ENCODE measurements around the gene CDA. TPM values are rescaled to one million over a fixed set of nuclear protein-coding genes. Genes with fewer than 3 reads are reported as not detected.

Gene CDA
- total RNA-seq, 2 donors from 2014 or later: 2.4 to 6.5 TPM

DNA sequence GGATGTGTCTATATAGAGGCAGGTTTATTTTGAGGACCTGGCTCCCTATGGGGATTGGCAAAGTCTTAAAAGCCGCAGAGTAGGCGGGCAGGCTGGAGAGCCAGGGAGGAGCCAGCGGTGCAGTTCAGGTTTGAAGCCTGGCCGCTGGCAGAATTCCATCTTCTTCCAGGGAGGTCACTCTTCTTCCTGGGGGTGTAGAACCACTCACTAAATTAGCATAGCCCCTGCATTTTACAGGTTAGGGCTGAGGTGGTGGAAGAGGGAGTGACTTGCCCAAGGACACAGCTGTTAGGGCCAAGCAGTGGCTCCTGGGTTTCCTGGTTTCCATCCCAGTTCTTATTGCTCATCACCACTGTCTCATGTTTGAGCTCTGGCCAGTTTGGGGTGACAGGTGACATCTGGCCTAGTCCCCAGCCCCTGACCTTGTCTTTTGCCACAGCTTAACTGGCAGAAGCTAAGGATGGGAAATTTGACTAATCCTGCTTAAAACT is 45.7 kb downstream of the CDA start:
- intact Hi-C loops (cut with DNase I): loop anchor here in 1 of 2 donors (5.0 kb wide), 1 partner anchor 57 kb away; no protein-coding TSS in a partner anchor
- DNase-seq (peak; percentile 50), ATAC-seq (peak; percentile 27 to 69)

DNA sequence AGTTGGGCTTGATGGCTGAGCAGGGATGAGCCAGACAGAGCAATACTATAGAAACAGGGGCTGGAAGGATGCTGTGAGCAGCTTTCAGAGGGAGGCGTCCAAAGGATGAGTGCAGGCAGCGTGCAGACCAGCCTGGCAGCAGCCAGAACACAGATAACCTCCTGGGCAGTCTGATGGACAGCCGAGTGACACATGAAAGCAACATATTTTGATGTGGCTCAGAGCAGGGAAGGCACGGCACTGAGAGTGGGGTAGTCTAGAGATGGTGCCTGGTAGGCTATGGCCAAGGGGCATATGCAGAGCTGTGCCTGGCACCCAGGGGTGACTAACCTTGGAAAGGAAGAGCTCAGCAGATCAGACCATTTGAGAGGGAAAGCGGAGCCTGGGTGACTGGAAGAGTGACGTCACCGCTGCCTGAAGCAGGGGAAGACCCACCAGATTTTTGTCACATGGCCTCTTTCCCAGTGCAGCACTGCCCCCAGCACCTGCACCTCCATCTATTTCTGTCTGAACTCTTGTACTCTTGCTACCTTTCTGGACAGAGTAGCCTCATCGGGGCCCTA is 48.0 kb downstream of the CDA start:
- ATAC-seq: no peak
- no peak for DNase-seq
- intact Hi-C loops (cut with DNase I): no loop called here

DNA sequence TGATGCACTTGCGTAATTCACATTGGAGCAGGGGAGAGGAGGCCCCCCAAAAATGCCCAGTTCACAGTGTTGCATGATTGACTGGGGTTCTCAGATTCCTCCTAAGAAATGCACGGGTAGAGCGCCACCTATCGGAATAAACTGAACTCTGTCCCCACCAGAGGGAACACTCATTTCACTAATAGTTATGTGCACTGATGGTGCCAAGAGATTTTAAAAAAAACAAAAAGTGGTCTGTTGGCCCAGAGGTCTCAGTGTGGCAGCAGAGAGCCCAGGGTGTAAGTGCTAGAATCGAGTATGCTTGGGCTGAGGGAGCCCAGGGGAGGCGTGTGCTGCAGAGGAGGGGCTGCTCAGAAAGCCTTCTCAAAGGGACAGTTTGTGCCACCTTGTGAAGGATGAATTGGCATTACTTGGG is 51.3 kb downstream of the CDA start:
- intact Hi-C loops (cut with DNase I): loop anchor here in 1 of 2 donors (2.0 kb wide), 1 partner anchor 117 kb away; no protein-coding TSS in a partner anchor
- ATAC-seq: peak; percentile 36 to 70
- no peak for DNase-seq

DNA sequence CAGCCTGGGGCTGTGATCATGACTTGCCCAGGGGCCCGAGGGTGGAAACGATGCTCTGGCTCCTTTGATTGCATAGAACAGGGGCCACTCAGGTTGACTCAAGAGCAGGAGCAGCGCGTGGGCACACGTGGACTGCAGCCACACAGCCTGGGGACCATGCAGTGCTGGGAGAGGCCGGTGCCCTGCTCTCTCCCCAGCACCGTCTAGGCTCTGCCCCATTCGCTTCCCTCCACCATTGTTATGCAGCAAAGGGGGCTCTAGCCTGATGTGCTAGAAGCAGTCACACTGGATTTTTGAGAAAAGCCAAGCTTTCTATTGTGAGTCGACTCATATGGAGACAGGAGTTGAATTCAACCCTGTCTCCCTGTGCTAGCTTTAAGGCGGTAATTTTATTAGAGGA is 53.1 kb downstream of the CDA start:
- ATAC-seq (no peak), DNase-seq (no peak)
- intact Hi-C loops (cut with DNase I): loop anchor here in 1 of 2 donors (2.0 kb wide), 1 partner anchor 119 kb away; no protein-coding TSS in a partner anchor

DNA sequence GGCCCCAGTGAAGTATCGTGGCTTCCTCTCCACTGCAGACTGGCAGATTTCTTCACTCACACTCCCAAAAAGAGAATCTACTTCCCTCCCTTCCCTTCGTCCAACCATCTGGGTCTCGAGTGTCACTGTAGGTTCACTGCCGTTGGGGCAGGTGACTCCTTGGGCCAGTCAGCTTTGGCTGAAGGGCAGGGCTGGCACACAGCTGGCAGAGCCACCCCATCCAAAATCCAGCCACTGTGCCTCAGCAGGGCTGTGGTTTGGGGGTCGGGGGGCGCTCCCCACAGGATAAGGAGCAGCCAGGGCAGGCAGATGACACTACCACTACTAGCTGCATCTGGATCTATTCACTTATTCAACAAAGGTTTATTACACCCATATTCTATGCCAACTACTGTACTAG is 54.2 kb downstream of the CDA start:
- no peak for ATAC-seq
- intact Hi-C loops (cut with DNase I): no loop called here
- no peak for DNase-seq

DNA sequence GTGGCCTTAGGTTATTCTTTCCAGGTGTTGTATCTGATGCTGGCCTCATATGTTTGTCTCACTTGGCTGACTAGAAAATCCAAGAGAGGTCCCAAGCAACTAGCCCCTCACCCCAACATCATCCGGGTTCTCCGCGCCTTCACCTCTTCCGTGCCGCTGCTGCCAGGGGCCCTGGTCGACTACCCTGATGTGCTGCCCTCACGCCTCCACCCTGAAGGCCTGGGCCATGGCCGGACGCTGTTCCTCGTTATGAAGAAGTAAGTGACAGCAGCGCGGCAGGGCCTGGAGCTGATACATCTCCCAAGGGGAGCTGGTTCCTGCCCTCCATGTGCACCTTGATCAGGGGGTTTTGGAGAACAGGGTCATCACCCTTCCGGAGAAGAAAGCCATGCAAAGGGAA is 55.5 kb downstream of the CDA start:
- ATAC-seq: no peak
- intact Hi-C loops (cut with DNase I): no loop called here
- DNase-seq: no peak

DNA sequence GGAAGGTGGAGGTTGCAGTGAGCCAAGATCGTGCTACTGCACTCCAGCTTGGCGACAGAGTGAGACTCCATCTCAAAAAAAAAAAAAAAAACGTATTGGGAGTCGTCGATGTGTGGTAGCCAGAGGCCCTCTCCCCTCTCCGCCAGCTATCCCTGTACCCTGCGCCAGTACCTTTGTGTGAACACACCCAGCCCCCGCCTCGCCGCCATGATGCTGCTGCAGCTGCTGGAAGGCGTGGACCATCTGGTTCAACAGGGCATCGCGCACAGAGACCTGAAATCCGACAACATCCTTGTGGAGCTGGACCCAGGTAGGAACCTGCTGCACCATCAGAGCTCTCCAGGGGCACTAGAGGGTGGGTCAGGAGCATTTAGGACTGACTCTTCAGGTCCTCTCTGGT is 56.5 kb downstream of the CDA start:
- ATAC-seq (no peak), DNase-seq (no peak)
- intact Hi-C loops (cut with DNase I): no loop called here

DNA sequence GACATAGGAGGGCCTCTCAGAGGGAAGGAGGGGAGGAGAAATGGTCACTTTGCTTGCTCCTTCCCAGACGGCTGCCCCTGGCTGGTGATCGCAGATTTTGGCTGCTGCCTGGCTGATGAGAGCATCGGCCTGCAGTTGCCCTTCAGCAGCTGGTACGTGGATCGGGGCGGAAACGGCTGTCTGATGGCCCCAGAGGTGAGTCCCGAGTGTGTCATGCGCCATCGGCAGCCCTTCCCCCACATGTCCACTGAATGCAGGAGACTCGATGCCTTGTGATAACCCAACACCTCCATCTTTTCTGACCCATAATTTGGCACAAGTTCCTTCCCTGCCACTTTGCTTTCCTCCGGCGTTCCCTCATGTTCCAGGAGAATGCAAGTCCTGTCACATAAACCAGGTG is 59.5 kb downstream of the CDA start:
- intact Hi-C loops (cut with DNase I): no loop called here
- DNase-seq (no peak), ATAC-seq (no peak)

DNA sequence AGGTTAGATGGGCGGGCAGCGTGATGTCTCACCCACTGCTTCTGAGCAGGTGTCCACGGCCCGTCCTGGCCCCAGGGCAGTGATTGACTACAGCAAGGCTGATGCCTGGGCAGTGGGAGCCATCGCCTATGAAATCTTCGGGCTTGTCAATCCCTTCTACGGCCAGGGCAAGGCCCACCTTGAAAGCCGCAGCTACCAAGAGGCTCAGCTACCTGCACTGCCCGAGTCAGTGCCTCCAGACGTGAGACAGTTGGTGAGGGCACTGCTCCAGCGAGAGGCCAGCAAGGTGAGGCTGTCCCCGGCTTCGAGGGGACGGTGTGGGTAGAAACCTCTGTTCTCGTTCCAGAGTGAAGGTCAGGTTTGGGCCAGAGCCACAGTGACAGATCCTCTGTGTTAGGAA is 60.0 kb downstream of the CDA start:
- no peak for DNase-seq
- no peak for ATAC-seq
- intact Hi-C loops (cut with DNase I): no loop called here

DNA sequence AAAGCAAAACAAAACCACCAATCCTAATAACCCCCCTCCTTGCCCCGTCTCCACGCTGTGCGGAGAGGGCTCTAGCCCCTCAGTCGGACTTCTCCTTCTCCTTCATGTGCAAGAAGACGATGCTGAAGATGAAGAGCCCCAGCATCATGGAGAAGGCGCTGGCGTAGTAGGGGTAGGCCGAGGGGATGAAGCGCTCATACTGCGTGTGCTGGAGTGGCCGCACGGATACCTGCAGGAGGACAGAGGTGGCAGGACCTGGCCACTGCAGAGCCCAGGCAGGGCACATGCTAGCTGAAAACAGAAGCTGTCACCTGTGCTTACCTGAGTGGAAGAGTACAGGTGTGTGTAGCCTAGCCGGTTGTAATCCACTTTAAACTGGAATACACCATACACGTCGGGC is 63.4 kb downstream of the CDA start:
- ATAC-seq (no peak), DNase-seq (no peak)
- intact Hi-C loops (cut with DNase I): no loop called here

DNA sequence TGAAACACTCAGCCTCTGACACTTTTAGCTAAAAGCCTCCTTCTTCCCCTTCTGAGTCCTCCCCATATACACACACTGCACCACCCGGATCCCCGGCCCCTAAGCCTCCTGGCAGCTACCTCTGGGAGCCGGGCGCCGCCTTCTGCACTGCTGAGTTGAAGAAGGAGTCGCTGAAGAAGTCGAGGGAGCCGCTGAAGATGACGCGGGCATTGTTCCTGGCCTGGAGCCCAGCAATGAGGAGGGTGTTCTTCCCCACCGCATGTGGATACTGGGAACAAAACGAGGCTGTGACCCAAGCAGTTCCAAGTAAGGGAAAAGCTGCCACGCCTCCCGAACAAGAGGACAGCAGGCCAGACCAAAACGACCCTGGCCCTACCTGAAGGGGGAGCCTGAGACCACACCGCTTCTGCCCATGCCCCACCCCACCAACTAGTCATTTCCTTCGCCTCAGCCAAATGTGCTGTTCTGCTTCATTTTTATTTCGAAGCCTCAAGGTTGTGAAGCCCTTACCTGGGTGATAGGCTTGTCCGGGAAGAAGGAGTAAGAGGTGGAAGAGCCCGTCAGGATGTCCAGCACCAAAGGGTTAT is 65.3 kb downstream of the CDA start:
- ATAC-seq: no peak
- intact Hi-C loops (cut with DNase I): no loop called here
- peak; percentile 34 for DNase-seq

DNA sequence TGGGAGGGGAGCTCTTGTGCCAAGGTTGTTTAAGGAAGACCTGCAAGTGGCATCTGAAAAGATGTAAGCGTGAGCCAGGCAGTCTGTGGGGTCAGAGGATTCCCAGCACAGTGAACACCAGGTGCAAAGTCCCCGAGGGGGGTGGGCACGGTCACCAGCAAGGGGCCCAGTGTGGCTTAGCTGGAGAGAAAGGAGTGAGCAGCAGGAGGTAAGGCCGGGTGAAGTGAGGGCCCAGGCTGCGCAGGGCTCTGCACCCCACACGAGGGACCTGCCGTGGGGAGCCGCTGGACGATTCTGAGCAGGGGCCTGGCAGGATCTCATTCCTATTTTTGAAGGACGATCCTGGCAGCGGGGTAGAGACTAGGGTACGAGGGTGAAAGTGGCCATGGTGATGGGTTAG is 68.1 kb downstream of the CDA start:
- DNase-seq (no peak), ATAC-seq (no peak)
- intact Hi-C loops (cut with DNase I): no loop called here

DNA sequence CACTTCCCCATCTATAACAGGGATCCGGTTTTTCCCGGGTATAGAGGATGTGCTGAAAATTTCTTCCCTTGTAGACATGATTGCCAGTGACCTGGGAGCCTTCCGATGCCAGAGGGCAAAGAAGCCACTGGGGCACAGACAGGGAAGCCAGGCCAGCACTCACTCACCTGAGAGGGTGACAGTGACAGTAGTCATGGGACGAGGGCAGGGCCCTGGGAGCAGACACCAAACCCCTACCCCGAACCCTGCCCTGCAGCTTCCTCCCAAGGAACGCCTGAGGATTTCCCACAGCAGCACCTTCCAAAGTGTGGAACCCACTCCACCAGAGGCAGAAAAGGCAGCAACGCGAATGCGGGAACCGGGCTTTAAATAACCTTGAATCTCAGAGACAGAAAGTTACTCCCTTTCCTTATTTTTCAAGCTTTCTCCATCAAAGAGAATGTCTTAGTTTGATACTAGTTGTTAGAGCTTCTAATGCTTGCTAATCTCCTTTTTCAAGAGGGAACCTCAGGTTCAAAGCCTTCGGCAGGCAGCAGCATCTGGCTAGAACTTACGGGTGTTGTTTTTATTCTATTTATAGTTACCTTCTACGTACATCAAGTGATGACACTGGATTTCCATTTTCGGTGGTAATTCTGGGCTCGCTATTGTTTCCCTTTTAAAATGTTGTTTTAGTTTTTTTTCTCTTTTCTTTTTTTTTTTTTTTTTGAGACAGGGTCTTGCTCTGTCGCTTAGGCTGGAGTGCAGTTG is 69.4 kb downstream of the CDA start:
- DNase-seq: no peak
- ATAC-seq: no peak
- intact Hi-C loops (cut with DNase I): no loop called here

DNA sequence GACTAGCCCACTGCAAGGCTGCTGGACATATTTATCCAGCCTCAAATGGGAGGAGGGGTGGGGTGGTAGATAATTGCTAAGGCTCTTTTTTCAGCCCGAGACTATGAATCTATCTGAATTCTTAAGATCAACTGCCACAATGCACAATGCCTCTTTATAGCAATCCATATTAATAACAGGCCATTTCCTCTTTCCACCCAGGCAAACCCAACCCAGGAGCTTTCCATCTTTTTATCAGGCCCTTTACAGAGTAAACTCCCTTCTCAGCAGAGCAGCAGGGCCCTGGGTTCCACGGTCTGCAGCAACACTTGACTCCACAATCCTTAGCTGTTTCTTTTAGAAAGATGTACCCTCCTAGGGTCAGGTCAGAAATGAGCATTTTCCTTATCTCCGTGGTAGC is 71.5 kb downstream of the CDA start:
- ATAC-seq (no peak), DNase-seq (no peak)
- intact Hi-C loops (cut with DNase I): no loop called here

DNA sequence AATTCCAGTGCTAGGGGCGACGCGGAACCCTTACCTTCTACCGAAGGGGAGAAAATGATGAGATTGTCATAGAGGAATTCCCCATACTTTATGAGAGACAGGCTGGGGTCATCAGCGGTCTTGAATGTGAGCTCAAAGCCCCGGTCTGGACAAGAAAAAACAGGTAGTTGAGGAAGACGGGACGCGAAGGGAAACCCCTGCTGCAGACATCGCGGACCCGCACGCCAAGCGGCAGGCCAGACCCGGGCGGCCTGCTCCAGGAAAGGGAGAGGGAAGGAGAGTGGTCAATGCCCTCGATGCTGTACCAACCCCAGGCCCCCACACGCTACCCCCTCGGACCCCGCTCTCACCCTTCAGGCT is 71.9 kb downstream of the CDA start:
- no peak for ATAC-seq
- DNase-seq: no peak
- intact Hi-C loops (cut with DNase I): no loop called here

DNA sequence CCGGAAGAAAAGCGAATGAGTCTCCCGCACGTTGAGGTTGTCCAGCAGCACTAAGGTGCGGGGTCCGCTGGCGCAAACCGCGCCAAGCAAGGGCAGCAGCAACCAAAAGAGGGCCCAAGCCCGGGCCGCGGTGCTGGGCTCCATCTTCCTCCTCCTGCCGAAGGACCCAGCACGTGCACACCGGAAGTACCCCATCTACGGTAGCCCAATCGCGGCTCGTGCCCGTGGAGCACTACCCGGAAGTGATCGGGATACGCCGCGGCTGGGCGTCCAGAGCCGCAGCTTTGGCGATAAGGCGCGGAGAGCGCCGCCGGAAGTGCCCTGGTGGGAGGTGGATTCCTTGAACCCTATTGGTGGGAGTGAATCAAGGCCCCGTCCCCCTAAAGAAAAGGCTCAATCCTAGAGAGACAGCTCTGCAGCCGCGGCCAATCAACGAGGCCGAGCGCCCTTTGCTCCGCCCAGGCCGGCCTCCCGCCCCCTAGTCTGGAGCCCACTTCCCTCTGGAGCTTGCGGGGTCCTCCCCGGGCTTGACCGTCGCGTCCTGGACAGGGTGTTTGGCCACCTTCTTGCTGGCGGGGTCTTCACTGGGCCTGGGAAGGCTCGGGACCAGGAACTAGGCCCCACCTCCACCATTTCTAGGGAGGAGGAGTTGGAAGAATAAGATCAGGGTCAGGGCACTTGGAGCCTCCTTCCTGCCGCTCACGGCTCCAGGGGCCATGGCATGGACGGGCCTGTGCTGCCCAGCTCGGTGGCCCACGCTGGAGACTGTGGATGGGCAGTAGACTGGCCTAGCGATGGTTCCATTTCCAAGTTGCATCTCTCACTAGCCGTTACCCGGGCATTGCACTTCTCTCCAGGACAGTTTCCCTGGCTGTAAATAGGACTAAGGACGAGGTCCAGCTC is 72.6 kb downstream of the CDA start, which contains the start of gene DDOST:
Gene DDOST (minus strand): TSS at position 163 of the 903 bp plus-strand sequence. CDS start 19 bp downstream, at position 144.
- intact Hi-C loops (cut with DNase I): no loop called here
- peak; percentile 98 for DNase-seq
- peak; percentile 97 to 98 for ATAC-seq

DNA sequence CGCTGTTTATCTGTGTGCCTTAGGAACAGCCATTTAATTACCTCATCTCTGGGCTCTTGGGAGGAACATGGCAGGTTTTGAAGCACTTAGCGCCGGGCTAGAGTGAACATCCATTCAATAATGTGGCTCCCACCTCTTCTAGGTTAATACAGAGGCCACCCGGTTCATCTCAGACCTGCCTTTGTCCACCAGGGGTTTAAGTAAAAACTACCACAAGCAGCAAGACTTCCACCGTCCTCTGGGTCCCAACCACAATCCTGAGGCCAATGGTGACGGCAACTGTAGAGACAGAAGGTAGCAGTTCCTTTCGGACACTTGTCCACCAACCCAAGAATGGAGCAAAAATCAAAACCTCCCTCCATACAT is 73.2 kb downstream of the CDA start:
- ATAC-seq: no peak
- intact Hi-C loops (cut with DNase I): no loop called here
- DNase-seq: no peak

DNA sequence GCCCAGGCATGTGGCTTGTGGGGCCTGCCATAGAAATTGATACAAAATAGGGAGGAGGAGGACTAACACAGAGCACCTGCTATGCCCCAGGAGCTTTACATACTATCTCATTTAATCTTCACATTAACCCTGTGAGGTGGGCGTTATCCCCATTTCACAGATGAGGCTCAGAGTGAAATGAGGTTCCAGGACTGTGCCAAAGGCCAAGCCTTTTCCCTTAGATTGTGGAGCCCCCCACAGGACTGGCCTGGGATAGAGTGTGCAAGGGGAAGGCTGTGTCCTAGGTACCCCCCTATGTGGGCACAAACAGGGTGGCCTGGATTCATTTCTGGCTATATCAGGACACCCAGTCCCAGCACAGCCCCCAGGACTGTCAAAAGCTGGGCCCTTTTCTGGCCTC is 74.5 kb downstream of the CDA start:
- intact Hi-C loops (cut with DNase I): no loop called here
- ATAC-seq: no peak
- no peak for DNase-seq

DNA sequence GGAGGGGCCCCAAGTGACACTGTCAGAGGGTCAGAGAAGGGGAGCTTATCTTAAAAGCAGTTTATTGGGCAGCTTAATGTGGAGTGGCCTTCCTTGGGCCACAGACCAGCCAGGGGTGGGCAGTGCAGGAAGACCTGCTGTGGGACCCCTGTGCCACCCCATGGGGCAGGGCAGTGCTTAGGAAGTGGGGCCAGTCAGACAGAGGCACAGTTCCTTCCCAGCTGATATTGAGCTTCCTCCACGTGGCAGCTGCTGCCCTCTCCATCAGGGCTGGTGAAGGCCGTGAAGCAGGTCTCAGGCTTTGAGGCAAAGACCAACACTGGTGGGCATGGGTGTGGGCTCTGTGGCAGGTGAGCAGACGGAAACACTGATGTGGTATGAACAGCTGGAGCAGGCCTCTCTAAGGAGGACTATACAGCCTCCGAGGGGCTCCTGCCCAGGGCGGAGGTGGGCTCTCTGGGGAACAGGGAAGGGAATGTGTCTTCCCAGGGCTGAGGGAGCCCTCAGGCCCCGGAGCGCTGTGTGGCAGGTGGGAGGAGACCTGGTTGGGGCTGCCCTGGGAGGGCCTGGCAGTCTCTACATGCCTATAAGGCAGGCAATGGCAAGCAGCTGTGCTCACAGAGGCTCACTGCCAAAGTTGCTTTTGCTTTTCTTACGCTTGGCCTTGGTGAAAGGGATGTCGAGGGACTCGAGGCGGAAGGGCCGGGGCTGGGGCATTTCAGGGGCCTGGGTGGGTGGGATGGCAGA is 75.2 kb downstream of the CDA start:
- DNase-seq (no peak), ATAC-seq (no peak)
- intact Hi-C loops (cut with DNase I): no loop called here
